Right ventricle myocardium superior (tissue), 1 donor: Measurements from ENCODE around the gene ASIC1. TPM values are rescaled to one million over a fixed set of nuclear protein-coding genes. Genes with fewer than 3 reads are reported as not detected.

Source experiments
- ATAC-seq: fragments of 200-7000 bp; cut with Tn5 transposase; one replicate; pipeline ENCODE4 v1.9.1; 2020; ENCODE audit warnings: mild to moderate bottlenecking; ENCODE audit not compliant: poor library complexity
- DNase-seq: peaks from one replicate; pipeline ENCODE4 v3.0.0-alpha.2; 2020
- intact Hi-C: fragments of 100-400 bp; cut with DNase I; formaldehyde crosslinking; loops from one replicate; pipeline ENCODE4 v1.11.2; 2022
- total RNA-seq: library from RNA; stranded (reverse); fragmentation: NEBNext Ultra II Directional; extraction: Animal tissue kit (Norgen Biotek cat#: 25700); gene quantifications from one replicate; pipeline ENCODE4 v1.2.1, GENCODE V29; 2021
- donor health status: DM: no; HTN: yes; CAD: no; lungs with severe emphysema.

Gene ASIC1
- total RNA-seq, 1 donor from 2014 or later = 1.6 TPM

DNA sequence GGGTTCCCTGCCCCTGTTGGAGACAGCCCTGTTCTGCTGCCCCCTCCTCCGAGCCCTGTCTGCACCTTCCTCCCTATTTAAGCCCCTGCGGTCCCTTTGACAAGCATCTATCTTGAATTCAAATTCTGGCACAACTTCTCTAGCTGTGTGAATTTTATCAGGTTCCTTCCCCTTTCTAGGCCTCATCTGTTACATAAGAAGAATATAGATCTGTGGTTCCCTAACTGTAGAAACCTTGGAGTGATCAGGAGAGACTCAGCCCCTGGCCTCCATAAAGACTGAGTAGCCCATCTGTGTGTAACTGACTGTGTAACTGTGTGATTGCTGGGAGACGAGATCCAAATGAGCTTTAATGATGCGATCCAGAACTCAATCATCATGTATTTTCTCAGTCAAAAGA is 19.1 kb upstream of the ASIC1 start:
- intact Hi-C loops = no loop called here
- ATAC-seq (no peak), DNase-seq (no peak)

DNA sequence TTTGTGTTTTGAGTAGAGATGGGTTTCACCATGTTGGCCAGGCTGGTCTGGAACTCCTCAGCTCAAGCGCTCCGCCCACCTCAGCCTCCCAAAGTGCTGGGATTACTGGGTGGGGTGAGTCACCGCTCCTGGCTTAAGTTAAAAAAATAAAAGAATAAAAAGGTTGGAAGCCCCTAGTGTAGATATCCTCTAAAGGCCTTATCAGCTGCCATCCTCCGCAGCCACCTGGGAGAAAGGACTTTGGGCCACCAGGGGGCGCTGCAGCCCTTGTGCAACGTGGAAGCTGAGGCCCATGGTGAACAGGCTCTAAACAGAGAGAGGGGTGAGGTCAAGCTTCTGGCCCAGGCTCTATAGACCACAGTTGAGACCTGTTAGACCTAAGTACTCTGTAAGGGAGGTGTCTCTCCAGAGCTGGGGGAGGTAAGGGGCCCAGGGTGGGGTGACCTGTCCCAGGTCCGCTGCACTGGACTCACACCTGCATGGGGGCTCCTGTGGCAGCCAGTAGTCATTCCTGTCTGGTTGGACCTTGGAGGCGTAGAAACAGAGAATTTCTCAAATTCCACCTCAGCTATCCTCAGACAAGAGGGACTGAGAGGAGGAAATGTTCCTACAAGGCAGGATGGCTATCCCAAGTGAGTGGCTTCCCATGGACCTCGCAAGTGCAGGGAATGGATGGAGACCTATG is 18.1 kb upstream of the ASIC1 start:
- DNase-seq (peak; percentile 94), ATAC-seq (peak; percentile 93)
- intact Hi-C loops = no loop called here

DNA sequence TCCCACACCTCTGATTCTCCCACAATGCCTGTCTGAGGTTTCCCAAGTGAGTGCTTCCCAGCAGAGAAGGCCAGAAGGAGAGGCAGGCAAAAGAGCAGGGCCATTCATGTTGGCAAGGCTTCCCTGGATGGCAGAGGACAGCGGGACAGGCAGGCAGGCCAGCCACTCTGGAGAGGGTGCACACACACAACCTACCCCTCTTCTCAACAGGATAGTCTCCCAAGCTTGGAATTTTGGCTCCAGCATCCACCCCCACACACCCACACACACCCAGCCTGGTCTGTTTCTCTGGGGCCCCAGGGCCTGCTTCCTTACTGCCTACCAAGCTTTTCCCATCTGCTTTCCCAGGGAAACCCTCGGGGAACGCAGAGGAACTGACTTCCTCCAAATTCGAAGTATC is 16.7 kb upstream of the ASIC1 start:
- intact Hi-C loops = no loop called here

DNA sequence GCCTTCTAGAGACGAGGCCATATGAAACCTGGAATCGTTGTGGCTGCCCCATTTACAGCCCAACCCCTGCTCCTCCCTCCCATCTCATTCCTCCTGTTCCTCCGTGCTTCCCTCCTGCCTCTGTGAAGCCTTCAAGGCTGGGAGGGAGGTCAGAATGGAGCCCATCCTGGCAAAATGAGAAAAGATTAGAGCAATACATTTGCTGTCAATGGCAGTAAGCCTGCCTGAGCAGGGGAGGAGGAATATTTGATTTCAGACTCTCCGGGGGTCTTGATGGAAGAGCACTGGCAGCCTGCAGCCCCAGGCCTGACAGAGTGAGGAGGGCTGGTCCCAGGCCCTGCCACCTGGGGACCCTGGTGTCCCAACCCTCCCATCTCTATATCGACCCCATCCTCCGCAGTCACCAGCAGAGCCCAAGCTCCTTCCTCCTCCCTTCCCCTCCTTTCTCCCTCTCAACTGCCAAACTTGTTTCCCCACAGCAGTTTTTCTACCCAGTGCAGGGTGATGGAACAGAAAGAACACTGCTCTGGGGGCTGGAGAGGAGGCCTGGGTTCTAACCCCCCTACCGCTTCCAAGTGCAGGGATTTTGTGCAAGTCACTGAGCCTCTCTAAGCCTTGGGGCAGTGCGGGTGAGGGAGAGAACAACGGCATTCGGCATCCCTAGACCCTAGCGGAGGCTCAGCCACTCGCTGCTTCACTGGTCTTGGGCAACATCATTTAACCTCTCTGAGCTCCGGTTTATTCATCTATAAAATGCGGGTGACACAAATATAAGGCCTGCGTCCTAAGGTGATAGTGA is 16.1 kb upstream of the ASIC1 start:
- ATAC-seq (no peak), DNase-seq (no peak)
- intact Hi-C loops = no loop called here

More for the DNA sequence above, 16.7 kb upstream of the ASIC1 start:
- ATAC-seq (no peak), DNase-seq (no peak)

DNA sequence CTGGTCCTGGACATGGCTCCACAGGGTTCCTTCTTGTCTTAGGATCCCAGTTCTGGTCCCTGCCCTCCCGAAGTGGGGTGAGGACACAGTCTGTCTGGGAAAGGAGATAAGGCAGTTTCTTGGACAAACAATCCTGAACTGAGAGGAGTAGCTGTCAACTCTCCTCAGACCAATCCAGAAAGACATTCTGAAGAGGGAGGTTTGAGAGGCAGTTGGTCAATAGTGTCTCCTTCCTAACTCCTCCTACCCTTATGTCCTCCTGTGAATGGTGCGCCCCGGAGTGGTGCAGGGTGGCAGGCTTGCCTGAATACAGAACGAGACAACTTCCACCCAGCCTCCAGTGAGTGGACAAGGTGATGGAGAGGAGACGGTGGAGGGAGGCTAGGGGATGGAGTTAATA is 15.4 kb upstream of the ASIC1 start:
- DNase-seq (no peak), ATAC-seq (no peak)
- intact Hi-C loops = no loop called here

DNA sequence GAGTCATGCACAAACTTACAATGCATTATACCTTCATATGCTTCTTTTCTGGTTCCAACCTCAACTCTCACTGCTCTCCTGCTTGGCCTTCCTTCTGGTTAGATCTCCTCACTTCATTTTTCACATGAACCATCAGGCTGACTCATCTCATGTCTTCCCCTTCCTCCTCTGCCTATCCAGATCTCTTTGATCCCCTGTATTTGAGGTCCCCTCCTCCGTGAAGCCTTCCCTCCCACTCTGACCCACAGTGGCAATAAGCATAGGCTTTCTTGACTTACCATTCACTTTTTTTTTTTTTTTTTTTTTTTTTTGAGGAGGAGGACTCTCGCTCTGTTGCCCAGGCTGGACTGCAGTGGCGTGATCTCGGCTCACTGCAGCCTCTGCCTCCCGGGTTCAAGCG is 14.7 kb upstream of the ASIC1 start:
- intact Hi-C loops = no loop called here

DNA sequence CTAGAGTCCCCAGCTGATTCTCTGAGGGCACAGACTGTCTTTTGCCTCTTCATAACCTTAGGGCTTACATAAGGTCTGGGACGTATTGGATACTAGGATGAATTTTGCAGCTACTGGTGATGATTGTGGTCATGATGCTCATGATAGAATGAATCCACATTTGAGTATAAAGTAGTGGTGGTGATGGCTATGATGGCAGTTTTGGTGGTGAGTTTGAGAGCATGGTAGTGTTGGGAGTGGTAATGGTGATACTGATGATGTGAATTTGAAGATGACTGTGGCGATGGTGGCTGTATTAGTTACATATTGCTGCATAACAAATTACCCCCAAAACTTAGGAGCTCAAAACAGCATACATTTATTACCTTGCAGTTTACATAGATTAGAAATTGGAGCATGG is 14.1 kb upstream of the ASIC1 start:
- DNase-seq (no peak), ATAC-seq (no peak)
- intact Hi-C loops = no loop called here

More for the DNA sequence above, 14.7 kb upstream of the ASIC1 start:
- no peak for ATAC-seq
- DNase-seq = no peak

DNA sequence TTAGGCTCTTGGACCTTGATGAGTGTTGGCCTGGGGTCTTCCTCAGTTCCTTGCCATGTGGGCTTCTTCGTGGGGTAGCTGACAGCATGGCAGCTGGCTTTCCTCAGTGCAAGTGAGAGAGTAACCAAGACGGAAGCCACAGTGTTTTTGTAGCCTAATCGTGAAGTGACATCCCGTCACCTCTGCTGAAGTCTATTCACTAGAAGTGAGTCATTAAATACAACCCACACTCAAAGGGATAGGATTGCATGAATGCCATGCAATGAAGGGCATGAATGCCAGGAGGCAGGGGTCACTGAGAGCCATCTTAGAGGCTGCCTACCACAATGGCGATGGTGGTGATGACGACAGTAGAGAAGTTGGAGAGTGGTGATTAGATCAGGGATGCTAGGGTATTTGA is 13.5 kb upstream of the ASIC1 start:
- DNase-seq (no peak), ATAC-seq (no peak)
- intact Hi-C loops = no loop called here

DNA sequence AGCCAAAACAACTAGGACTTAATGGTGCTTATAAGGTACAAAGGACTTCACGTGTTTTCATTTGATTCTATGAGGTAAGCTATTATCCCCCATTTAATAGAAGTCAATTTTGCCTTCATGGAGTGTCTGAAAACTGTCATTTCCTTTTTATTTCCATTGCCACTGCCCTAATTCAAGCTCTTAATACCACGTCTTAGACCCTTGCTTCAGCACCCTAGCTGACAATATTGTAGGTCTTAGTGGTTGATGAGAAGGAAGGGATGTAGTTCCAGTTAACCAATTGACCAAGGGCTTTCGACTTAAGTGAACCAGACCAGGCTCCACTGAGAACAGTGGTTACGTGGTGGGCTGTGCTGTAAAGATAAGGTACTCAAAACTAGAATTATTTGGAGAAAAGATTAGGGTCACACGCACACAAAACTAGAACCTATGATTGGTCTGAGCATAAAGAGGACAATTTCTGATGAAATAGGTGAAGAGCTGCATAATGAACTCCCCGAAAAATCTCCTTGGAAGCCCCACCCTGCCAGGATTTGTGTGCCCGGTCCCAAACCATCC is 9.6 kb upstream of the ASIC1 start:
- DNase-seq (no peak), ATAC-seq (no peak)
- intact Hi-C loops = no loop called here

DNA sequence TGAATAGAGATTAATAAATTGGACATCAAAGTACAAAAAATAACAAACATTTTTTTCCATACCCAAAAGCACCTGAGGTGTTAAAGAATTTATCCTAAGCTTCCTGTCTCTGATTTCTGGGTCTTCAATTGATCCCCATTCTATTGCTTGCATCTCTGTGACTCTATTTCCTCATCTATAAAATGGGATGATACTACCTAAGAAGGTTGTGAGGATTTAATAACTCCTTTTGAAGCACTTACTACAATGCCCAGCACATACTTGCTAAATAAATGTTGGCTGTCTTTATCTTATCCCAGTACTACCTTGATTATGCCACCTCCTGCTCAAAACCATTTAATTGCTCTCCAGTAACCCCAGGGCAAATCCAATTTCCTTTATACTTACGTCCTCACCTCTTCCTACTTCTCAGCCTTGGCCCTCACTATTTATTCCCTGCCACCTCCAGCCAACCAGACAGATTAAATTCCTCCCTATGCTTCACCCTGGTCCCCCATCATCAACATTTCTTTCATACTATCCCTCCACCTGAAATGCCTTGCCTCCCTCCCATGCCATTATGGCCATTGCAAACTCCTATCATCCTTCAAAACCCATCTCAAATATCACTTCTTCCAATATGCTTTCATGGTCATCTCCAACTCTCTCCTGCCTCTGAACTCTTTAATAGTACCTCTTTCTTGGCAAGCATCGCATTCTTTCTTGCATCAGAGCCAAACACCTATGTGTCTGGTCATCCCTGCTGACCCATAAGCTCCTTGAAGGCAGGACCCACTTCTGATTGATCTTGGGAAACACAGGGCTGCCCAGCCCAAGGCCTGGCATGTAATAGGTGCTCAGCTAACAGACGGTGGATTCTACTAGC is 7.9 kb upstream of the ASIC1 start:
- DNase-seq = no peak
- ATAC-seq = no peak
- intact Hi-C loops = no loop called here

DNA sequence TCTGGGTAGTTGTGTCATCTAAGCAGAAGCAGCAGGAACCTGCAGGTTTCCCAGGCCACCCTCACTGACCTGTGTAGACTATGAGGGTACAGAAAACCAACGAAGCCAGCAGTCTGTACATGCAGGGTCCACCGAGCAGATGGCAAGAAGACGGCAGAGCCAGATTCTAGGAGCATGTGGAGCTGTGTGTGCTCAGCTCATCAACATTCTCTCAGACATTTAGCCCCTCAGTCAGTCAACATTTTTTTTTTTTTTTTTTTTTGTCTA is 7.3 kb upstream of the ASIC1 start:
- DNase-seq (no peak), ATAC-seq (no peak)
- intact Hi-C loops = no loop called here

DNA sequence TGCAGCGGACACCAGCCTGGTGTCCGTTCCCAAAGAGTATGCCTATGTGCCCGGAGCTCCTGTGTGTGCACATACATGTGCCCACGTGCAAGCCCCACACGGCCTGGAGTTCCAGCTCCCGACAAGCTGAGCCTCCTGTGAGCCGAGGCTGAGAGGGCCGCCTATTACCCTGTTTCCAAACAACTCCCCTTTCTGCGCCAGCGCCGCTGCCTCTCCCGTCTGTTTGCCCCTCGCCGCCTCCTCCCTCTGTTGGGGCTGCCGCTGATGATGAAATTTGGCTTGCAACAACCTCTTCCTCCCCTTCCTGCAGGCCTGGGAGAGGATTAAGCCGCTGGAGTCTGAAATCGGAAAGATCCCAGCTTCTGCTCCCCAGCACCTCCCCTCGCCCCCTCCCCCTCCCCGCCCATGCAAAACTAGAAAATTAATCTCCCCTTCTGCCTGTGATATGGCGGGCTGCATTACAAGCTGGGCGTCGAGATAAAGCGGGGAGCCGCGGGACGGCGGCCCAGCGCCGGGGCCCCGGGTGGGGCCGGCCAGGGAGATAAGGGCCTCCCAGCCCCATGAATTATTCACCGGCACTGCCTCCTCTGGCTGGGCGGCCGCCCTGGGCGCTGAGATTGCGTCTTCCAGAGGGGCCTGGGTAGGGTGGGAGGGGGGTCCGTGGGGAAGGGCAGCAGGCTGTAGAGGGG is 6.8 kb upstream of the ASIC1 start:
- DNase-seq (peak; percentile 86), ATAC-seq (peak; percentile 88)
- intact Hi-C loops = no loop called here

DNA sequence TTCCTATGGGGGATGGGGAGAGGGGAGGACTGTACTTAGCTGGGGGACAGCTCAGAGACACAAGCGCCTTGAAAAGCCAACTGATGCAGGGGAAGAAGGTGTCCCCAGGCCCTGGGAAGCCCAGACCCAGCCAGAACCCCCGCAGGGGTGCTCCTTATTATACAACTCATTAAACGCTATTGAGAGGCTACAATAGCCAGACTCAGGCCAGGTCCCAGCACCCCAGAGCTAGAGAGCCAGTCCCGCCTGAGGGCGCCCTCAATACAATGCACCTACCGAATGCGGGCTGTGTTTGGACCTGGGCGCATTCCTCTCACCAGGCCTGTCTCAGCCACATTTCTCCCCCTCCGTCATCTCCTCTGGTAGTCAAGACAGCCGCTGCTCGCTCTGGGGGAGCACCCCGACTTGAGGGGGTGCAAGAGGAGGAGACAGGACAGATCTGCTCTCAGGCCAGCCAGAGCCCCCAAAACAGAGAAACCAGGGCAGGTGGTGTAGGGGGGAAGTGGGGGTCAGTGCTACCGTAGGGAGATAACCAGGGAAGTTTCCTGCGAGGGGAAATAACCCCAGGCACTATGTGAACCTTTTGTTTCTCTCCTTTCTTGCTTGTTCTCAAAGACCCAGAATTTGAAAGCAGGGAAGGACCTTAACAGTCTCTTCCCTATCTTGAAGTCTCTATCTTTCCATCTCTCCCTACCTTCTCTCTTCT is 6.1 kb upstream of the ASIC1 start:
- peak; percentile 14 for ATAC-seq
- intact Hi-C loops = no loop called here
- no peak for DNase-seq

DNA sequence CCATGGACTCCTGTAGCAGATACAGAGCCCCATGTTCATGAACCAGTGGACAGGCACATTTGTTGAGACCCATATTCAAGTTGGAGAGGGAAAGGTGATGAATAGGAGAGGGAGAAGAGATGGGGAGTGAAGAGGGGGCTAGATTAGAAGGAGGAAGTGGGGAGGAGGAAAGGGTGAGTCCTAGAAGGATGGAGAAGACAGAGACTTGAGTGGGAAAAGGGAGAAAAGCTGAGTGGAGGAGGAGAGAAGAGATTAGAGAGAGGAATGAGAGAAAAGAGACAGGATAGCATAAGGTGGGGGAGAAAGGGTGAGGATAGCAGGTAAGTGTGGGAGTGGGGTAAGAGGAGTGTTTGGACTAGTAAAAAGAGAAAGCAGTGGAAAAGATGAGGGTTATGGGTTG is 4.9 kb upstream of the ASIC1 start:
- DNase-seq = no peak
- no peak for ATAC-seq
- intact Hi-C loops = no loop called here

DNA sequence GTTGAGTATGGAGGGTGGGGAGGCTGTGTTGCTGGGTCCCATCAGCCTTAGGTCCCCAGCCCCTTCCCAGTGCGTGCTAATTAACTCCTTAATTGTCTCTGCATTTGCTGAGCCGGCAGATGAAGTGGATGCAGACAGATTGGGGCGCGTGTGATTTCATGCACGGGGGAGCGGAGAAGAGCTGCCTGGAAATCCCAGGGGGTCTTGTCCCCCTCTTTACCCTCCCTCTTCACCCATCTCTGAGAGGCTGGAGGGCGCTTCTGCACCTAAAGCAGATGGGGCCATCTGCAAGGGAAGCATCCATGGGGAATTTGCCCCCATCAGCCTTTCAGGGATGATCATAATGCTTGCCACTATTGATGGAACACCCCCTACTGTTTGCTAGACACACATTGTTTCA is 4.4 kb upstream of the ASIC1 start:
- ATAC-seq = no peak
- no peak for DNase-seq
- intact Hi-C loops = no loop called here

DNA sequence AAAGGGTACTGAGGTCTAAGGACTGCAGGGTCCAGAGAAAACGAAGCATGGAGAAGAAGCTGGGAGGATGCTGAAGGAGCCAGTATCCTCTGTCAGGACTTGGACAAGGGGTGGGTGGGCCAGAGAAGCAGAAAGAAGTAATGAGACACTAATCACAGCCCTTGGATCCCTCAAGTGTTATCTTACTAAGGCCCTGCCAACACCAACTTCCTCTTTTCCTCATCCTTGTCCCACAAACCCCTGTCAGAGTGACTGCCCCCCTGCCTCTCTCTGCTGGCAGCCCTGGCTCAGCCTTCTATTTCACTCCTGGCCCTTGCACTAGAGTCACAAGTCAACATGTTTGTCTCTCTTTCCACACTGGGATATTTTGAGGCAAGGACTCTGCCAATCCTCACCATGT is 3.8 kb upstream of the ASIC1 start:
- DNase-seq (no peak), ATAC-seq (no peak)
- intact Hi-C loops = no loop called here

DNA sequence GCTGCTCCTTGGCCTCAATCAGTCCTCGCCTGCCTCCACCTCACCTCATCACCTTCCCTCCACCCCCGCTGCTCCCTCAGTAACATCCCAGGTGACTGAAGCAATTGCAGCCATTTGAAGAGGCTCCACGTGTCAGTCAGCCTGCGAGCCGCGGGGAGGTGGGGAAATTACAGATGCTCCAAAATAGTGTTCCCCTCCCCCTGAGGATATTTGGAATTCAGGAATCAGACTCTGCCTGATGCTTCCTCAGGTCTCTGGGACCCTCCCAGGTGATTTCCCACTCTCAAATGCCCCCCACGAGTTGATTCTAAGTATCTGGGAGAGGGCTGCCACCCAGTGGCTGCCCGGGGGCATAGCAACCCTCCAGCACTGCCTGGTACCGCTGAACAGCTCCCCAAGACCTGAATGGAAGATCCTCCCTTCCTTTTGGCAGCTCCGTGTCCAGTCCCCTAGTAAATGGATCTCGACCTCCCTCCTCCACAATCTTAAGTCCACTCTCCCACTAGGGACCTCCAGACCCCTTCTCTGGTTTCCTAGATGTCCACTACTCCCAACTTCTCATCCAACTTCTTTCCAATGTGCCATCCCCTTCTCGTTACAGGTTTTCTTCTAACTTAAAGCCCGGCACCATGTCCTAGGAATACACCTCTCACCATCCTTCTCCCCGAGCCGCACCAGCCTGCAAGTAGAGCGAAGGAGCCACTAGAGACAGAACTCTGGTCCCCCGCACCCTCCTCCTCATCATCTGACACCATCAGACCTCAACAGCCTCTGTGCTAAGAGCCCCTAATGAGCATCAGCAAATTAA is 1.4 kb upstream of the ASIC1 start:
- DNase-seq (peak; percentile 62), ATAC-seq (peak; percentile 61)
- intact Hi-C loops = loop anchor here (2.0 kb wide), 1 partner anchor 89 kb away; no protein-coding TSS in a partner anchor

DNA sequence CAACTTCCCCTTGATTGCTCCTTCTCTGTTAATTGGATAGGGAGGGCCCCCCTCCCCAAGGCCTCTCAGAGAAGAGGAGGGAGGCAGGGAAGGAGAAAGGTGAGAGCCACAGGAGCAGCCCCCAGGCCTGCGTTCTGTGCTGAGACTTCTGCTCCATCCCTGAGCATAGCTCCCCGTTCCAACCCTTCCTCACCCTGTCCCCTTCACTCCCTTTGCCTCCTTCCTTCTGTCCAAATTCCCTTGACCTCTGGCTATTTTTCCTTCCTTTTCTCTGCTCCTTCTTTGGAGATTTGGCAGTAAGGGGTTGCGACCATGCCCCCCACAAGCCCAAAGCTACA is 788 bp upstream of the ASIC1 start:
- intact Hi-C loops = loop anchor here (2.0 kb wide), 1 partner anchor 90 kb away; no protein-coding TSS in a partner anchor
- ATAC-seq (no peak), DNase-seq (no peak)
